ENCODE data around the gene FBXL16. TPM values are rescaled to one million over a fixed set of nuclear protein-coding genes. Genes with fewer than 3 reads are reported as not detected.
A peak's percentile ranks its signal among the peaks of the same experiment; 100 is the strongest.

Gene FBXL16
- total RNA-seq, 4 donors from 2014 or later = 13.7 to 23.1 (median 17.9) TPM

DNA sequence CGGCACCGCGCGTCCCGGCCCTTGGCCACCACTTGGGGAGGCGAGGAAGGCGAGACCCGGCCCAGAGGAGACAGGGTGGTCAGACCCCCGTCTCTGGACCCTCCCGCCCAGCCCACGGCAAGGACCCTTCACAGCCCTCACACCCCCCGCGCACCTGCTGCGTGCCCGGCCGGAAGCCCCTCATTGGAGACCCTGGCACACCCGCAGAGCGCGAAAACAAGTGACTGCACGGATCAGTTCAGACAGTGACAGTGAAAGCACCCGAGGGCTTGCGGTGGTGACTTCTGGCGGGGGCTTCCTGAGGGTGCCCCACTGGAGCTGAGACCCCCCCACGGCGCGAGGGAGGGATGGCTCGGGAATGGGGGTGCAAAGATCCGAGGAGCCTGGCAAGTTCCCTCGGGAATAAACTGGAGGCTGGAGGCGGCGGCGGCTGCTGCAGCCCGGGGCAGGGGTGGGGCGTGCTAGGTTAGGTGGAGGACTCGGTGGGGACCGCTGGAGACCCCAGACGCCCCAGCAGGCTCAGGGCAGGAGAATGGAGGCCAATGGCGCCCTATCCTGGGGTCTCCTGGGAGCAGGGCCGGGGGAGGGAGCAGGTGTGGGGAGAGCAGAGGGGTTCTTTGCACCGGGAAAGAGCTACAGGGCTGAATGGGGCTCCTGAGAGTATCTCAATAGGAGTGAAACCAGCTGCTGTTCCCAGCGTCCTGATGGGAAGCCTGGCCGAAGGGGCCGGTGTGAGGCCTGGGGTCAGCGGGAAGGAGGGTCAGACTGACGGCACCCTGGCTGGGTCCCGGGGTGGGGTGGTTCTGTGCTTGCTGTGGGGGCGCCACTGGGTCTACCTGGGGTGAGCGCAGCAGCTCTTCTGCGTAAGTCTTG is 824 bp upstream of the FBXL16 start:
- DNase-seq (ENCODE audit: low spot score in 2 of 2) = no peak
- no peak overlapping the region for H3K27ac ChIP-seq
- no peaks in the 10 kb centered on the region for H3K36me3 ChIP-seq
- H3K4me1 ChIP-seq = peaks cover 28% of the 10 kb centered on the region
- TF ChIP-seq EP300 (IDR thresholded peaks at IDR 0.05) (no peak), POLR2AphosphoS5 (IDR thresholded peaks at IDR 0.05) (no peak), POLR2A (IDR thresholded peaks at IDR 0.05) (no peak)
- TF ChIP-seq, protein P1, sequence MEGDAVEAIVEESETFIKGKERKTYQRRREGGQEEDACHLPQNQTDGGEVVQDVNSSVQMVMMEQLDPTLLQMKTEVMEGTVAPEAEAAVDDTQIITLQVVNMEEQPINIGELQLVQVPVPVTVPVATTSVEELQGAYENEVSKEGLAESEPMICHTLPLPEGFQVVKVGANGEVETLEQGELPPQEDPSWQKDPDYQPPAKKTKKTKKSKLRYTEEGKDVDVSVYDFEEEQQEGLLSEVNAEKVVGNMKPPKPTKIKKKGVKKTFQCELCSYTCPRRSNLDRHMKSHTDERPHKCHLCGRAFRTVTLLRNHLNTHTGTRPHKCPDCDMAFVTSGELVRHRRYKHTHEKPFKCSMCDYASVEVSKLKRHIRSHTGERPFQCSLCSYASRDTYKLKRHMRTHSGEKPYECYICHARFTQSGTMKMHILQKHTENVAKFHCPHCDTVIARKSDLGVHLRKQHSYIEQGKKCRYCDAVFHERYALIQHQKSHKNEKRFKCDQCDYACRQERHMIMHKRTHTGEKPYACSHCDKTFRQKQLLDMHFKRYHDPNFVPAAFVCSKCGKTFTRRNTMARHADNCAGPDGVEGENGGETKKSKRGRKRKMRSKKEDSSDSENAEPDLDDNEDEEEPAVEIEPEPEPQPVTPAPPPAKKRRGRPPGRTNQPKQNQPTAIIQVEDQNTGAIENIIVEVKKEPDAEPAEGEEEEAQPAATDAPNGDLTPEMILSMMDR (IDR thresholded peaks at IDR 0.05) = no peak
- H3K27me3 ChIP-seq = peaks cover 99% of the 10 kb centered on the region
- no peaks in the 10 kb centered on the region for H3K9me3 ChIP-seq
- peak overlapping the region; percentile 43 for H3K4me3 ChIP-seq
- WGBS = 0% methylated on average over 5 of the region's 49 CpGs

DNA sequence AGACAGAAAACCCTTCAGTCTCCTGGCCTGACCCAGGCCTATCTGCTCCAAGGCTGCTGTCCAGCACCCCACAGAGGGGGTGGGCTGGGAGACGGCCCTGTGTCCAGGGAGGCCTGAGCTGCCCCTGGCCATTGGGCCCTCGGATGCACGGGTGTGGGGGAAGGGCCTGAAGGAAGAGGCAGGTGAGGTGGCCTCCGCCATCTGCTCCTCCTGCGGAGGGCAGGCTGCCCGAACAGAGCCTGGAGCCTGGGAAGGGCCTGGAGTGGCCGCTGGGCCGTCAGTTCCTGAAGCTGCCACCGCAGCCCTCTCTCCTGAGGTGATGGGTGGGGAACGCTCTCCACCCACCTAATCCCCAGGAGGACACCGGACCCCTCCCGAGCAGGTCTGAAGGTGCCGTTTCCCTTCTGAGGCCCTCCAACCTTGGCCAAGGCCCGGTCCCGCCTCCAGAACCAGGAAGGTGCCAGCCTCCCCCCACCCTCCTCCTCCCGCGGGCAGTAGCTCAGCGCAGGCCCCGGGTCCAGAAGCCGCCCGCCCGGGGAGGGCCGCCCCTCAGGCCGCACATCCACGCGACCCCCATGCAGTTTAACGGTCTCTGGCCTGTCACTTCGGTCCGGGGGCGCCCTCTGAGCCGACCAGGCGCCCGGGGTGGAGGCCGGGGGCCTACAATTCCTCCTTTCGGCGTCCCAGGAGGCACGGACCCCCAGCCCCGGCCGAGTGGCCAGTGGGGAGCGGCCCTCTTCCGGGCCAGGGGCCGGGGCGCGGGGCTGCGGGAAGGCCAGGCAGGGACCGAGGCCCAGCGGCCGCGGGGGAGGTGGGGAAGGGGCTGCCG is 835 bp downstream of the FBXL16 start:
- DNase-seq (ENCODE audit: low spot score in 2 of 2) = no peak
- Histone ChIP-seq H3K9me3 (no peaks in the 10 kb centered on the region), H3K4me3 (peak overlapping the region; percentile 43), H3K4me1 (peaks cover 35% of the 10 kb centered on the region), H3K27me3 (peaks cover 99% of the 10 kb centered on the region), H3K36me3 (no peaks in the 10 kb centered on the region), H3K27ac (no peak overlapping the region)
- no peak for TF ChIP-seq POLR2A (IDR thresholded peaks at IDR 0.05)
- TF ChIP-seq, protein P1 (IDR thresholded peaks at IDR 0.05) = no peak
- WGBS = 15% methylated on average over 13 of the region's 50 CpGs

DNA sequence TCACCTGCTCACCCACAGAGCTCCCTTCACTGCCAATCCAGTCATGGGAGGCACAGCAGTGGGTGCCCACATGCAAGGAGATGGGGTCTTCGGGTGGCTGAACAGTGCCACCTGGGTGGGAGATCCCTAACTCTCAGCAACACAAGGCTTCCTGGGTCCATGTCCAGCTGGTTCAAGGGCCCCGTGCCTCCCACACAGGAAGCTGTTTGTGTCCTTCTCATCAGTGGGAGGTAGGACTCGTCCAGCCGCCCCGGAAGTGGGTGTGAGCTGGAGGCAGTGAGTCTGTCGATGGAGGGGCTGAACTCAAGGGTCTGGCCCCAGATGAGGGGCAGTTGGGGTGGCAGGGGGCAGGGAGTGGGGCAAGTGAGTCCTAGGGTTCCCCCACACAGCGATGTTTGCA is 1.6 kb downstream of the FBXL16 start:
- 53% methylated on average over 6 of the region's 7 CpGs for WGBS
- TF ChIP-seq EP300 (IDR thresholded peaks at IDR 0.05) (no peak), POLR2A (IDR thresholded peaks at IDR 0.05) (no peak), POLR2AphosphoS5 (IDR thresholded peaks at IDR 0.05) (no peak)
- TF ChIP-seq, protein P1 (IDR thresholded peaks at IDR 0.05) = no peak
- peaks cover 99% of the 10 kb centered on the region for H3K27me3 ChIP-seq

DNA sequence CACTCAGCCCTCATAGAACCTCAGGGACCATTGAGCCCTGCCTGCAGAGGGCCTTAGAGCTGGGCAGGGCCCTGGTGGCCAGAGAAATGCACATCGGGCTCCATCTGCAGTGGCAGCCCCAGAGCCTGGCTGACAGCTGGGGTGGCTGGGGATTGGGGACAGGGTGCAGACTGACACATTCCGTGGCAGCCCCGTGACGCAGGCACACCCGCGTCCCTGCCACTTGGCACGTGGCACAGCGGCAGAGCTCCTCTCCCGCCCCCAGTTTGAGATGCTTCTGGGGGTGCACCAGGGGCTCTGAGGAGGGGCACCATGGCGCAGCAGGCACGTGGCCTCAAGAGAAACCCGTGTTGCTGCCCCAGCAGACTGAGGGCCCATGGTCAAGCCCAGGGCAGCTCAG is 2.2 kb downstream of the FBXL16 start:
- Histone ChIP-seq H3K27me3 (peaks cover 97% of the 10 kb centered on the region), H3K9me3 (no peaks in the 10 kb centered on the region), H3K36me3 (no peaks in the 10 kb centered on the region), H3K27ac (no peak overlapping the region), H3K4me1 (peaks cover 35% of the 10 kb centered on the region), H3K4me3 (no peak overlapping the region)
- WGBS = 74% methylated on average over 10 of the region's 12 CpGs
- DNase-seq (ENCODE audit: low spot score in 2 of 2) = no peak
- TF ChIP-seq POLR2A (IDR thresholded peaks at IDR 0.05) = no peak
- TF ChIP-seq EP300 (IDR thresholded peaks at IDR 0.05) = no peak
- TF ChIP-seq POLR2AphosphoS5 (IDR thresholded peaks at IDR 0.05) = no peak

More for the DNA sequence above, 1.6 kb downstream of the FBXL16 start:
- no peak for DNase-seq (ENCODE audit: low spot score in 2 of 2)
- Histone ChIP-seq H3K27ac (no peak overlapping the region), H3K4me1 (peaks cover 35% of the 10 kb centered on the region), H3K9me3 (no peaks in the 10 kb centered on the region), H3K4me3 (no peak overlapping the region), H3K36me3 (no peaks in the 10 kb centered on the region)

DNA sequence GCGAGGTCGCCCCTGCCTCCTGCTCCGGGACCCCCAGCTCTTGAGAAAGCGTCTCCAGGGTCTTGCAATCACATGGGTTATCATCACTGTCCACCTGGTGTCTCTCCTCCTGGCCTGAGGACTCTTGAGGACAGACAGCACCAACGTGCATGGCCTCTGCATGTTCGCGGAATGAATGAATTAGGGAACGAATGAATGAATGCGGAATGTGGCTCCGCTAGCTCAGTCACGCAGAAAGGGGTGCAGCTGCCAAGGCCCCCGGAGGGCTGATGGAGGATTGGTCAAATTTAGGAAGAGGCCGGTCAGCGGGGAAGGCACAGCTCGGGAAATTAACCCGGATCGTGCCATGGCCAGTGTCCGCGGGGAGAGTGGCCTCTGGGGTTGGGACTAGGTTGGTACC is 3.3 kb downstream of the FBXL16 start:
- WGBS = 85% methylated on average over 19 of the region's 19 CpGs
- Histone ChIP-seq H3K9me3 (no peaks in the 10 kb centered on the region), H3K4me1 (peaks cover 34% of the 10 kb centered on the region), H3K36me3 (no peaks in the 10 kb centered on the region), H3K27me3 (peaks cover 97% of the 10 kb centered on the region), H3K4me3 (no peak overlapping the region), H3K27ac (no peak overlapping the region)
- TF ChIP-seq EP300 (IDR thresholded peaks at IDR 0.05) (no peak), POLR2A (IDR thresholded peaks at IDR 0.05) (no peak), POLR2AphosphoS5 (IDR thresholded peaks at IDR 0.05) (no peak)
- TF ChIP-seq, protein P1 (IDR thresholded peaks at IDR 0.05) = no peak
- no peak for DNase-seq (ENCODE audit: low spot score in 2 of 2)

Measured in suprapubic skin (tissue), 4 donors.